ENCODE results near the gene COMMD10.

GRCh38 chr5:116144103-116144502, 59.3 kb downstream of the COMMD10 start:
- TF ChIP-seq, protein P1, sequence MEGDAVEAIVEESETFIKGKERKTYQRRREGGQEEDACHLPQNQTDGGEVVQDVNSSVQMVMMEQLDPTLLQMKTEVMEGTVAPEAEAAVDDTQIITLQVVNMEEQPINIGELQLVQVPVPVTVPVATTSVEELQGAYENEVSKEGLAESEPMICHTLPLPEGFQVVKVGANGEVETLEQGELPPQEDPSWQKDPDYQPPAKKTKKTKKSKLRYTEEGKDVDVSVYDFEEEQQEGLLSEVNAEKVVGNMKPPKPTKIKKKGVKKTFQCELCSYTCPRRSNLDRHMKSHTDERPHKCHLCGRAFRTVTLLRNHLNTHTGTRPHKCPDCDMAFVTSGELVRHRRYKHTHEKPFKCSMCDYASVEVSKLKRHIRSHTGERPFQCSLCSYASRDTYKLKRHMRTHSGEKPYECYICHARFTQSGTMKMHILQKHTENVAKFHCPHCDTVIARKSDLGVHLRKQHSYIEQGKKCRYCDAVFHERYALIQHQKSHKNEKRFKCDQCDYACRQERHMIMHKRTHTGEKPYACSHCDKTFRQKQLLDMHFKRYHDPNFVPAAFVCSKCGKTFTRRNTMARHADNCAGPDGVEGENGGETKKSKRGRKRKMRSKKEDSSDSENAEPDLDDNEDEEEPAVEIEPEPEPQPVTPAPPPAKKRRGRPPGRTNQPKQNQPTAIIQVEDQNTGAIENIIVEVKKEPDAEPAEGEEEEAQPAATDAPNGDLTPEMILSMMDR (IDR thresholded peaks at IDR 0.05) = no peak
- no peak for TF ChIP-seq EZH2 (IDR thresholded peaks at IDR 0.05; ENCODE audit: borderline replicate concordance, insufficient read depth, low read depth, low read length, poor library complexity, severe bottlenecking)
